ENCODE results near the gene LRRC38. TPM values are rescaled to one million over a fixed set of nuclear protein-coding genes. Genes with fewer than 3 reads are reported as not detected.

LRRC38 gene
- total RNA-seq, 1 donor from 2014 or later: not detected

DNA sequence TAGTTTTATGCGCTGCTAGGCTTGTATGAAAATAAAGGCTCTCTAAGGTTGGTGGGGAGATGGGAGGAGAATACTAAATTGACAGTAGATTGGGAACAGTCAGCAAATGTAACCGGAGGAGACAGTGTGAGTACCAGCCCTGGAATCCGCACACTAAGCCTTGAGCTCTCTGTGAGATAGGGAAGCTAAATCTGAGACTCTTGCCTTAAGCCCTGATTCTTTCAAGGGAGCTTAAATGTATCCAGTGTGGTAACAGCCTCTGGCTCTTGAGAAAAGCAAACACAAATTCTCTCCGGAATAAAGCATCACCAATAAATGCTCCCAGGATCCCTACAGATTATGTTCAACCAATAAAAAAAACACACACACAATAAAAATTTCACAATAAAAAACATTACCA is 36.9 kb upstream of the LRRC38 start:
- Mint-ChIP-seq H3K27me3 (peaks cover 24% of the 10 kb centered on the region), H3K9me3 (no peaks in the 10 kb centered on the region), H3K36me3 (ENCODE audit: low read depth) (no peaks in the 10 kb centered on the region), H3K4me1 (no peaks in the 10 kb centered on the region), H3K4me3 (no peak overlapping the region), H3K27ac (no peak overlapping the region)
- intact Hi-C loops (cut with micrococcal nuclease): no loop called here
- ATAC-seq (ENCODE audit: low read depth) (no peak), DNase-seq (no peak)
- TF ChIP-seq, protein P1, sequence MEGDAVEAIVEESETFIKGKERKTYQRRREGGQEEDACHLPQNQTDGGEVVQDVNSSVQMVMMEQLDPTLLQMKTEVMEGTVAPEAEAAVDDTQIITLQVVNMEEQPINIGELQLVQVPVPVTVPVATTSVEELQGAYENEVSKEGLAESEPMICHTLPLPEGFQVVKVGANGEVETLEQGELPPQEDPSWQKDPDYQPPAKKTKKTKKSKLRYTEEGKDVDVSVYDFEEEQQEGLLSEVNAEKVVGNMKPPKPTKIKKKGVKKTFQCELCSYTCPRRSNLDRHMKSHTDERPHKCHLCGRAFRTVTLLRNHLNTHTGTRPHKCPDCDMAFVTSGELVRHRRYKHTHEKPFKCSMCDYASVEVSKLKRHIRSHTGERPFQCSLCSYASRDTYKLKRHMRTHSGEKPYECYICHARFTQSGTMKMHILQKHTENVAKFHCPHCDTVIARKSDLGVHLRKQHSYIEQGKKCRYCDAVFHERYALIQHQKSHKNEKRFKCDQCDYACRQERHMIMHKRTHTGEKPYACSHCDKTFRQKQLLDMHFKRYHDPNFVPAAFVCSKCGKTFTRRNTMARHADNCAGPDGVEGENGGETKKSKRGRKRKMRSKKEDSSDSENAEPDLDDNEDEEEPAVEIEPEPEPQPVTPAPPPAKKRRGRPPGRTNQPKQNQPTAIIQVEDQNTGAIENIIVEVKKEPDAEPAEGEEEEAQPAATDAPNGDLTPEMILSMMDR (IDR thresholded peaks at IDR 0.05): no peak
- CTCF ChIA-PET: no interaction called here
- POLR2A ChIA-PET: no interaction called here

DNA sequence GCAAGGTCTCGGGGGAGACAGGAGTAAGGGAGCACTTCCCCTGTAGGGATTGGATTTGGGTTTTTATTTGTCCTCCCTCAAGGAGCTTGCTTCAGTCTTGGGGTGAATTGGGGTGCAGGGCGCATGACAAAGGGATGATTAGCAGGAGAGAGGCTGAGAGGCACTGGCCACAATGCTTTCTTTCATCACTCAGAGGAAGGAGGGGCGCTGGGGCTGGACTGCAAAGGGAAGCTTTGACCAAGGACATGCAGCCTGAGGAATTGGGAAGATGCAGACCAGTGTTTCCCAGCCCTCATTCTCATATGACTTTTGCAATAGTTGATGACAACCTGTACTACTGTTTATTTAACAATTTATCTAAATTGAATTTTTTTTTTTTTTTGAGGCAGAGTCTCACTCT is 35.7 kb upstream of the LRRC38 start:
- Mint-ChIP-seq H3K27ac (no peak overlapping the region), H3K4me1 (no peaks in the 10 kb centered on the region), H3K27me3 (peaks cover 24% of the 10 kb centered on the region), H3K4me3 (no peak overlapping the region), H3K9me3 (no peaks in the 10 kb centered on the region), H3K36me3 (ENCODE audit: low read depth) (no peaks in the 10 kb centered on the region)
- TF ChIP-seq, protein P1 (IDR thresholded peaks at IDR 0.05): no peak
- POLR2A ChIA-PET: no interaction called here
- CTCF ChIA-PET: no interaction called here
- DNase-seq (no peak), ATAC-seq (ENCODE audit: low read depth) (no peak)
- intact Hi-C loops (cut with micrococcal nuclease): no loop called here

DNA sequence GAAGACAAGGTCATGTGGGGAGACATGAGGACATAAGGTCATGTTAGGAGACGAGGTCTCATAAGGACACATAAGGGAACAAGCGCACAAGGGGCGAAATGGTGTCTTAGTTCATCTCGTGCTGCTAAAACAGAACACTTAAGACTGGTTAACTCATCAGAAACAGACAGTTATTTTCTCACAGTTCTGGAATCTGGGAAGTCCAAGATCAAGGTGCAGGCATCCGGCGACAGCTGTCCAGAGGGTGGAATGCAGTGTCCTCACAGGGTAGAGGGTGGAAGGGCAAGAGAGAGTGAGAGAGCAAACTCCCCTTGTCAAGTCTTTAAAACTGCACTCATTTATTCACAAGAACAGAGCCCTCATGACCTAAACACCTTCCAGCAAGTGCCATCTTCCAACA is 35.2 kb upstream of the LRRC38 start:
- no peaks in the 10 kb centered on the region for H3K36me3 Mint-ChIP-seq (ENCODE audit: low read depth)
- intact Hi-C loops (cut with micrococcal nuclease): no loop called here
- POLR2A ChIA-PET: no interaction called here
- TF ChIP-seq, protein P1 (IDR thresholded peaks at IDR 0.05): no peak
- DNase-seq (no peak), ATAC-seq (ENCODE audit: low read depth) (no peak)
- H3K9me3 Mint-ChIP-seq: no peaks in the 10 kb centered on the region
- no peaks in the 10 kb centered on the region for H3K4me1 Mint-ChIP-seq
- CTCF ChIA-PET: no interaction called here
- no peak overlapping the region for H3K4me3 Mint-ChIP-seq
- H3K27me3 Mint-ChIP-seq: peaks cover 24% of the 10 kb centered on the region
- H3K27ac Mint-ChIP-seq: no peak overlapping the region

DNA sequence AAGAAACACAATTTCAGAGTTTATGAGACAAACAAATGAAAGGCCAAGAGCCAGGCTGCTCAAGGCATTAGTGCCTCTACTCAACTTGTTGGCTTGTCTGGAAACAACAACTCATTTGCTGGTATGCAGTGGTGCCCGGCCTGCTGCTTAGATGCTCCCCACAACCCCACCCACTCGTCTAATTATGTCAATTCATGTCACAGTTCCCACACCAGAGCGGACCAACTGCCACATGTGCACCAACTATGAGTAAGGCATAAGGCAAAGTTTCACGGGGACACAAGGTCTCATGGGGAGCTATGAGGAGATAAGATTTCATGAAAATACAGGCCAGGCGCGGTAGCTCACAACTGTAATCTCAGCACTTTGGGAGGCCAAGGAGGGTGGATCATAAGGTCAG is 34.5 kb upstream of the LRRC38 start:
- ATAC-seq (ENCODE audit: low read depth) (no peak), DNase-seq (no peak)
- no peak overlapping the region for H3K4me3 Mint-ChIP-seq
- peaks cover 22% of the 10 kb centered on the region for H3K27me3 Mint-ChIP-seq
- CTCF ChIA-PET: no interaction called here
- no peaks in the 10 kb centered on the region for H3K36me3 Mint-ChIP-seq (ENCODE audit: low read depth)
- H3K9me3 Mint-ChIP-seq: no peaks in the 10 kb centered on the region
- no peaks in the 10 kb centered on the region for H3K4me1 Mint-ChIP-seq
- POLR2A ChIA-PET: no interaction called here
- TF ChIP-seq, protein P1 (IDR thresholded peaks at IDR 0.05): no peak
- H3K27ac Mint-ChIP-seq: no peak overlapping the region
- intact Hi-C loops (cut with micrococcal nuclease): no loop called here

DNA sequence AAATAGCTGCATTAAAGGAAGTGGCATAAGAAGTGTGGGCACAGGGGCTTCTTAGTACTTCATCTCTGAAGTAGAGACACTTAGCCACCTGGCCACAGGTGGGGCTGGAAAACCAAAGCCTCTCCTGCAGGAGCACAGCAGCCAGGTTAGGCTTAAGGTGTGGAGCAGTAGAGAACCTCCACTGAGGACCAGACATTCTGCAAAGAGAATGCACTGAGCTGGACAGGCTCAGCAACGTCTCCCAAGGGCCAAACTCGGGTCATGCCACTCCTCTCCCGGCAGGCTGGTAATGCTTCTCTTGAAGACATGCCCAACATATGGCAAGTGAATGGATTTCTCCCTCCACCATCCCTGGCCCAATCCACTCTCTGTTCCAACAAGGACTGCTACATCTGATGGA is 33.0 kb upstream of the LRRC38 start:
- intact Hi-C loops (cut with micrococcal nuclease): no loop called here
- Mint-ChIP-seq H3K4me3 (no peak overlapping the region), H3K36me3 (ENCODE audit: low read depth) (no peaks in the 10 kb centered on the region), H3K4me1 (no peaks in the 10 kb centered on the region), H3K27ac (no peak overlapping the region), H3K9me3 (no peaks in the 10 kb centered on the region), H3K27me3 (peaks cover 20% of the 10 kb centered on the region)
- DNase-seq (no peak), ATAC-seq (ENCODE audit: low read depth) (no peak)
- TF ChIP-seq, protein P1 (IDR thresholded peaks at IDR 0.05): no peak
- POLR2A ChIA-PET: no interaction called here
- CTCF ChIA-PET: no interaction called here
